Tongue (tissue), 2 donors: ENCODE results near the gene ARHGEF28. TPM values are rescaled to one million over a fixed set of nuclear protein-coding genes. Genes with fewer than 3 reads are reported as not detected.
A peak's percentile ranks its signal among the peaks of the same experiment; 100 is the strongest.

Source experiments
- DNase-seq: peaks from one replicate; pipeline ENCODE4 v3.0.0-alpha.2; 2015
- total RNA-seq: library from RNA; depleted of rRNA; stranded (reverse); fragments of >200 nt; gene quantifications from one replicate; pipeline ENCODE4 v1.2.3, GENCODE V29; 2014

ARHGEF28 gene
- total RNA-seq, 1 donor from 2014 or later: 22.0 TPM

- DNase-seq: no peak
Measured at GRCh38 chr5:73906277-73906676, 280.3 kb downstream of the ARHGEF28 start.

- DNase-seq: no peak
Measured at GRCh38 chr5:73907164-73907563, 281.2 kb downstream of the ARHGEF28 start.

GRCh38 chr5:73908395-73908794, 282.4 kb downstream of the ARHGEF28 start:
- peak; percentile 70 for DNase-seq

GRCh38 chr5:73908846-73909245, 282.9 kb downstream of the ARHGEF28 start:
- DNase-seq: no peak

- DNase-seq: no peak
Measured at GRCh38 chr5:73909474-73909873, 283.5 kb downstream of the ARHGEF28 start.

GRCh38 chr5:73911761-73912393, 285.9 kb downstream of the ARHGEF28 start:
- DNase-seq: peak; percentile 61

- peak; percentile 70 for DNase-seq
Measured at GRCh38 chr5:73912821-73913271, 286.9 kb downstream of the ARHGEF28 start.

GRCh38 chr5:73913971-73914370, 288.0 kb downstream of the ARHGEF28 start:
- no peak for DNase-seq

GRCh38 chr5:73915345-73915744, 289.3 kb downstream of the ARHGEF28 start:
- DNase-seq: no peak

- DNase-seq: peak; percentile 90
Measured at GRCh38 chr5:73917433-73917832, 291.4 kb downstream of the ARHGEF28 start.

- no peak for DNase-seq
Measured at GRCh38 chr5:73917891-73918290, 291.9 kb downstream of the ARHGEF28 start.

- DNase-seq: no peak
Measured at GRCh38 chr5:73918791-73919221, 292.8 kb downstream of the ARHGEF28 start.

GRCh38 chr5:73921741-73922140, 295.7 kb downstream of the ARHGEF28 start:
- no peak for DNase-seq

GRCh38 chr5:73922224-73922623, 296.2 kb downstream of the ARHGEF28 start:
- no peak for DNase-seq

- DNase-seq: peak; percentile 74
Measured at GRCh38 chr5:73922875-73923557, 297.0 kb downstream of the ARHGEF28 start.

- DNase-seq: peak; percentile 51
Measured at GRCh38 chr5:73928476-73929070, 302.6 kb downstream of the ARHGEF28 start.

GRCh38 chr5:73935719-73936118, 309.7 kb downstream of the ARHGEF28 start:
- no peak for DNase-seq

GRCh38 chr5:73938280-73938937, 312.4 kb downstream of the ARHGEF28 start:
- no peak for DNase-seq

GRCh38 chr5:73938938-73939320, 312.9 kb downstream of the ARHGEF28 start:
- DNase-seq: no peak

- DNase-seq: no peak
Measured at GRCh38 chr5:73939557-73939956, 313.6 kb downstream of the ARHGEF28 start.

GRCh38 chr5:73940026-73940425, 314.0 kb downstream of the ARHGEF28 start:
- DNase-seq: peak; percentile 56

- DNase-seq: no peak
Measured at GRCh38 chr5:73940801-73941200, 314.8 kb downstream of the ARHGEF28 start.

- DNase-seq: no peak
Measured at GRCh38 chr5:73942783-73943182, 316.8 kb downstream of the ARHGEF28 start.
